Activated CD4-positive, alpha-beta T cell treated with anti-CD3 and anti-CD28 coated beads, Interleukin-2, Interleukin-6, amounts not matched to agents 100 ng/mL and 50 ng/mL, durations not matched to agents 16 hours and 8 hours (primary cell): ENCODE results near the gene THAP3.

Experiments used
- DNase-seq: peaks from one replicate; pipeline ENCODE4 v3.0.0-alpha.2; 2020

Gene THAP3, protein sequence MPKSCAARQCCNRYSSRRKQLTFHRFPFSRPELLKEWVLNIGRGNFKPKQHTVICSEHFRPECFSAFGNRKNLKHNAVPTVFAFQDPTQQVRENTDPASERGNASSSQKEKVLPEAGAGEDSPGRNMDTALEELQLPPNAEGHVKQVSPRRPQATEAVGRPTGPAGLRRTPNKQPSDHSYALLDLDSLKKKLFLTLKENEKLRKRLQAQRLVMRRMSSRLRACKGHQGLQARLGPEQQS

DNA sequence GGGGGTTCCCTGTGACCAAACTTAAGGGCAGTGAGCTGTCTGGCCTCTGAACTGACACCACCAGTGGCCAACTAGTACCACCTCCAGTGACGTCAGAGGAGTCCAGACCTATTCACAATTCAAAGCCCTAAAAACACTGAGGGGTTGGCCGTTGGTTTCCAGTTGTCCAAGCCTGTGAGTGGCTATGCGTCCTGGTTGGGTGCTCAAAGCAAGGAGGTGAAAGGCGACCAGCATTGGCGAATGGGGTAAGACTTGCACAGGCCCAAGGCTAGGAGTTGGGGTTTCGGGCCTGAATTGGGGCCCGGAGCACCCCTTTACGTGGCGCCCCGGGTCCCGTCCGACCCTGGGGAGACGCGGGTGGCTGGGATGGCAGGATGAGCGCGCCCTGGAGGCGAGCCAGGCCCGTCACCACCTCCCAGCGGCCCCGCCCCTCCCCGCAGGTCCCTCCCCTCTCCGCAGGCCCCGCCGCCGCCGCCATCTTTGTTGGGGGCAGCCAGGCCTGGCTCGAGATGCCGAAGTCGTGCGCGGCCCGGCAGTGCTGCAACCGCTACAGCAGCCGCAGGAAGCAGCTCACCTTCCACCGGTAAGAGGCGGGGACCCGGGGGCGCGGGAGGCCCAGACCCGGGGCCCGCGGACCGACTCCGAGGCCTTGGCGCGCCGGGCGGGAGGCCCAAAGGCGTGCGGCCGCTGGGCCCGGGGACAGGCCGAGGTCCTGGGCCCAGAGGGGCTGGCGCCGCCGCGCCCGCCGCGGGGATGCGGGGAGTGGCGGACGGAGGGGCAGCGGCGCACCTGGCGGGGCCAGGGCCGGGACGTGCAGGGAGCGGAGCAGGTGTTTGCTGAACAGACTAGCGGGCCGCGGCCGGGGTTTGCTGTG, at the start of gene THAP3:
TSS of gene THAP3 (plus strand) at position 159 of the 874 bp plus-strand sequence. CDS start at position 510, 351 bp downstream.
- peak; percentile 93 for DNase-seq

DNA sequence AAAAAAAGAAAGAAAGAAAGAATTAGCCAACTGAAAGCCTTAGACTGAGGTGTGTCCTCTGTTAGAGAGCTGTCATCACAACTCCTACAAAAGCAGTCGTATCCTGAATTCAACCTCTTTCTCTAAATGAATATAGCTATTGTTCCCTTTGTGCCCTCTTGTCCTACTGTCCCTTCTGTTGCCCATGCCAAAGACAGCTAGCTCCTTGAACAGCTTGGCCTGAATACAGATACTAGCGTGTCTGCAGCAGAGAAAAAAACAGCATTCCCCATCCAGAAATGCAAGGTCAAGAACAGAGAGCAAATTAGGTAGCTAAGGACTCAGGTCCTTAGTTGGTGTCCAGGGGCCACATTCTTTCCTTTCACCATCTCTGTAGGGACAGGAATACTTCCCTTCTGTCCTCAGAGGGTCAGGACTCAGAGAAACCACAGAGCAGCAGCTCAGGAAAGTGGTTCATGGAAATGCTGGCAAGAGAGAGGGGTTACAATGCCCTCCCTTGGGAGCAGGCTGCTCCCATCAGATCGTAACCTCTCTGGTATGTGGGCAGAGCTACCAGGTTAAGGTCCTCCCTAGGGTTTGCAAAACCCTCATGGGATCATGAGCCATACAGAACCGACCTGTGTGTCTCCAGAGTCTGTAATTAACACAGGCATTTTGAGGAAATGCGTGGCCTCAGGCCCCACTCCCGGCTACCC, 46.7 kb upstream of the THAP3 start:
- DNase-seq: no peak

DNA sequence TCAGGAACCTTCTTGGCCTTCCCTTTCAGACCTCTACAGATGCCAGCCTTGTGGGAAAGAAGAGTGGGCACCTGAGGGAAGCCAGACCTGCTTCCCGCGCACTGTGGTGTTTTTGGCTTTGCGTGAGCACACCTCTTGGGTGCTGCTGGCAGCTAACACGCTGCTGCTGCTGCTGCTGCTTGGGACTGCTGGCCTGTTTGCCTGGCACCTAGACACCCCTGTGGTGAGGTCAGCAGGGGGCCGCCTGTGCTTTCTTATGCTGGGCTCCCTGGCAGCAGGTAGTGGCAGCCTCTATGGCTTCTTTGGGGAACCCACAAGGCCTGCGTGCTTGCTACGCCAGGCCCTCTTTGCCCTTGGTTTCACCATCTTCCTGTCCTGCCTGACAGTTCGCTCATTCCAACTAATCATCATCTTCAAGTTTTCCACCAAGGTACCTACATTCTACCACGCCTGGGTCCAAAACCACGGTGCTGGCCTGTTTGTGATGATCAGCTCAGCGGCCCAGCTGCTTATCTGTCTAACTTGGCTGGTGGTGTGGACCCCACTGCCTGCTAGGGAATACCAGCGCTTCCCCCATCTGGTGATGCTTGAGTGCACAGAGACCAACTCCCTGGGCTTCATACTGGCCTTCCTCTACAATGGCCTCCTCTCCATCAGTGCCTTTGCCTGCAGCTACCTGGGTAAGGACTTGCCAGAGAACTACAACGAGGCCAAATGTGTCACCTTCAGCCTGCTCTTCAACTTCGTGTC, 45.9 kb upstream of the THAP3 start:
- DNase-seq: no peak

DNA sequence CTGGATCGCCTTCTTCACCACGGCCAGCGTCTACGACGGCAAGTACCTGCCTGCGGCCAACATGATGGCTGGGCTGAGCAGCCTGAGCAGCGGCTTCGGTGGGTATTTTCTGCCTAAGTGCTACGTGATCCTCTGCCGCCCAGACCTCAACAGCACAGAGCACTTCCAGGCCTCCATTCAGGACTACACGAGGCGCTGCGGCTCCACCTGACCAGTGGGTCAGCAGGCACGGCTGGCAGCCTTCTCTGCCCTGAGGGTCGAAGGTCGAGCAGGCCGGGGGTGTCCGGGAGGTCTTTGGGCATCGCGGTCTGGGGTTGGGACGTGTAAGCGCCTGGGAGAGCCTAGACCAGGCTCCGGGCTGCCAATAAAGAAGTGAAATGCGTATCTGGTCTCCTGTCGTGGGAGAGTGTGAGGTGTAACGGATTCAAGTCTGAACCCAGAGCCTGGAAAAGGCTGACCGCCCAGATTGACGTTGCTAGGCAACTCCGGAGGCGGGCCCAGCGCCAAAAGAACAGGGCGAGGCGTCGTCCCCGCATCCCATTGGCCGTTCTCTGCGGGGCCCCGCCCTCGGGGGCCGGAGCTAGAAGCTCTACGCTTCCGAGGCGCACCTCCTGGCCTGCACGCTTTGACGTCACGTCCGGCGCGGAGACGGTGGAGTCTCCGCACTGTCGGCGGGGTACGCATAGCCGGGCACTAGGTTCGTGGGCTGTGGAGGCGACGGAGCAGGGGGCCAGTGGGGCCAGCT, 45.1 kb upstream of the THAP3 start, which contains the start of gene ZBTB48:
TSS of gene ZBTB48 (plus strand) at position 621 of the 745 bp plus-strand sequence. CDS start 616 bp downstream, outside the sequence.
- DNase-seq: peak; percentile 99

DNA sequence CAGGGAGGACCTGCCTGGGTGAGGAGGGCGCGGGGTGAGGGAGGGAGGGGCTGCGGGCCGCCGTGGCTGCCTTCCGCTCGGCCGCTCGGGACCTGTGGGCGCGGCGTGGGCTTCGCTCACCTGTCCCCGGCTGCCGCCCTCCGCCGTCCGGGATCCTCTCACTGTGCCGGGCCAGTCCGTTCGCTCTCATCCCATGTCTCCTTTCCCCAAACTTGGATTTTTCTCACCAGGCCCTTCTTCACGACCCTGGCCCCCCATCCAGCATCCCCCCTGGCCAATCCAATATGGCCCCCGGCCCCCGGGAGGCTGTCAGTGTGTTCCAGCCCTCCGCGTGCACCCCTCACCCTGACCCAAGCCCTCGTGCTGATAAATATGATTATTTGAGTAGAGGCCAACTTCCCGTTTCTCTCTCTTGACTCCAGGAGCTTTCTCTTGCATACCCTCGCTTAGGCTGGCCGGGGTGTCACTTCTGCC, 44.5 kb upstream of the THAP3 start:
- DNase-seq: no peak

DNA sequence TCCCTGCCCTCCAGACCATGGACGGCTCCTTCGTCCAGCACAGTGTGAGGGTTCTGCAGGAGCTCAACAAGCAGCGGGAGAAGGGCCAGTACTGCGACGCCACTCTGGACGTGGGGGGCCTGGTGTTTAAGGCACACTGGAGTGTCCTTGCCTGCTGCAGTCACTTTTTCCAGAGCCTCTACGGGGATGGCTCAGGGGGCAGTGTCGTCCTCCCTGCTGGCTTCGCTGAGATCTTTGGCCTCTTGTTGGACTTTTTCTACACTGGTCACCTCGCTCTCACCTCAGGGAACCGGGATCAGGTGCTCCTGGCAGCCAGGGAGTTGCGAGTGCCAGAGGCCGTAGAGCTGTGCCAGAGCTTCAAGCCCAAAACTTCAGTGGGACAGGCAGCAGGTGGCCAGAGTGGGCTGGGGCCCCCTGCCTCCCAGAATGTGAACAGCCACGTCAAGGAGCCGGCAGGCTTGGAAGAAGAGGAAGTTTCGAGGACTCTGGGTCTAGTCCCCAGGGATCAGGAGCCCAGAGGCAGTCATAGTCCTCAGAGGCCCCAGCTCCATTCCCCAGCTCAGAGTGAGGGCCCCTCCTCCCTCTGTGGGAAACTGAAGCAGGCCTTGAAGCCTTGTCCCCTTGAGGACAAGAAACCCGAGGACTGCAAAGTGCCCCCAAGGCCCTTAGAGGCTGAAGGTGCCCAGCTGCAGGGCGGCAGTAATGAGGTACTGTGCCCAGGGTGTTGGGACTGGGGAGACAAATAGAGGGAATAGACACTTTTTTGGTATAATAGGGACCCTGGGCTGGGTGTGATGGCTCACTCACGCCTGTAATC, 43.9 kb upstream of the THAP3 start:
- DNase-seq: no peak

DNA sequence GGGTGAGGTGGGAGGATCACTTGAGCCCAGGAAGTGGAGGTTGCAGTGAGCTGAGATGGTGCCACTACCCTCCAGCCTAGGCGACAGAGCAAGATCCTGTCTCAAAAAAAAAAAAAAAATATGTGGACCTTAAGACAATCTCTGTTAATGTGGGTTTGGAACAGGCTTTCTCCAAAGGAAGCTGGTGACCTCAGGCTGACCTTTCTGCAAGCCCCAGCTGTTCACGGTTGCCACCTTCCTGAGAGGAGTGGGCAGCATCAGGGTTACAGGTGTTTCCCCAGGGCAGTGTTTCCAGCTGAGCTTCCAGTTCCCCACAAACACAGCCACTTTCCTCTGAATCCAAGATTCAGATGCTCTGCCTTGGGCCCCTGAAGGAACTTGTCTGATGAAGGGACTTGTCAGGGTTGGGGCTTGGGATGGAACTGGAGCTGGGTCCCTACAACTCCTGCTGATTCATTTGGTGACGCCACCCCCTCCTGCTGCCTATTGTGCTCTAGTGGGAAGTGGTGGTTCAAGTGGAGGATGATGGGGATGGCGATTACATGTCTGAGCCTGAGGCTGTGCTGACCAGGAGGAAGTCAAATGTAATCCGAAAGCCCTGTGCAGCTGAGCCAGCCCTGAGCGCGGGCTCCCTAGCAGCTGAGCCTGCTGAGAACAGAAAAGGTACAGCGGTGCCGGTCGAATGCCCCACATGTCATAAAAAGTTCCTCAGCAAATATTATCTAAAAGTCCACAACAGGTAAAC, 42.9 kb upstream of the THAP3 start:
- DNase-seq: no peak

DNA sequence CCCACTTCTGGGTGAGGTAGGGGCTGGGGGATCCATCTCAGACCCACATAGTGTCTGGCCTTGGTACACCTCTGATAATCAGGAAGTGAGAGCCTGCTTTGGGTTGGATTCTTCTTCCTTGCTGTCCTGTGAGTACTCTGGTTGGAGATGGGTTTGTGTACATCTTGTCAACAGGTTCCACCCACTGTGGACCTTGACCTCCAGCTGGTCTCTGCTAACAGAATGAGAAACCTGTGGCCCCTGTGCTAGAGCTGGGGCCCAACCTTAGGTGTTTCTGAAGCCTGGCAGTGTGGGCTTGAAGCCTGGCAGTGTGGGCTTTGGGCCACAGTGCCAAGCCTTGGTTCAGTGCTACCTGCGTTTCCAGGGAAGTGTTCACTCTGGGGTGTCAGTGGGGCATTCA, 42.3 kb upstream of the THAP3 start:
- DNase-seq: no peak

DNA sequence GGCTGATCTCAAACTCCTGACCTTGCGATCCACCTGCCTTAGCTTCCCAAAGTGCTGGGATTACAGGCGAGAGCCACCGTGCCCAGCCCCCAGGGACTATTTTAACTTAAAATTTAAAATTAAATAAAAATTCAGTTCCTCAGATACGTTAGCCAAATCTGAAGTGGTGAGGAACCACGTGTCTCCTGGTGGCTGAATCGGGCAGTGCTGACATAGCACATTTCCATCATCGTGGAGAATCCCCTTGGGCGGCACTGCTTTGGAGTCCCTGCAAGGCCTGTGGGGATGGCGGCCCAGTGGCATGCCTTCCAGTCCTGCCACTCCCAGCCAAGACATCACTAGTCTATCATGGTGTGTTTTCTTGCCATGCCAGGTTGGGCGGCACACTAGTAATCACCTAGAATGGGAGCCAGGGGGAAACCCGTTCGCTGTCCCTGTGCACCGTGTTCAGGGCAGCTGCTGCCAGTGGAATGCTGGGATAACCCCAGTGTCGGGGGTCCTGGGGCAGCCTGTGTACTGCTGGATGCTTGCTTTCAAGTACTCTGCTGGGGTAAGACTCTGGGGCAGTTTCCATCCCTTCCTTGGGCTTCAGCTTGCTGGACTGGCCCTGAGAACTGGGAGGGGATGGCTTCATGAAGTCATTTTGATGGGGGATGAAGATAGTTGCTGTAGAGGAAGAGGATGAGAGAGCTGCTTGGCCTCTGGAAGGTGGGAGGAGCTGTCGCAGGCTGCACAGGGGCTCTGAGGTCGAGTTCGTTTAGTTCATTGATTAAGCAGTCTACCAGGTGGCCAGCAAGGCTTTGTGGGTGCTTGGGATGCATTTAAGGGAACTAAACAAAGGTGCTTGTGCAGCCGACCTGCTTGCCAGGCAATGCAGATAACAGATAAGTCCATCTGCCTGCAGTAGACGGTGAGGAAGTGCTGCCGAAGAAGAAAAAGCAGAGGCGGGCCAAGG, 40.3 kb upstream of the THAP3 start:
- no peak for DNase-seq

DNA sequence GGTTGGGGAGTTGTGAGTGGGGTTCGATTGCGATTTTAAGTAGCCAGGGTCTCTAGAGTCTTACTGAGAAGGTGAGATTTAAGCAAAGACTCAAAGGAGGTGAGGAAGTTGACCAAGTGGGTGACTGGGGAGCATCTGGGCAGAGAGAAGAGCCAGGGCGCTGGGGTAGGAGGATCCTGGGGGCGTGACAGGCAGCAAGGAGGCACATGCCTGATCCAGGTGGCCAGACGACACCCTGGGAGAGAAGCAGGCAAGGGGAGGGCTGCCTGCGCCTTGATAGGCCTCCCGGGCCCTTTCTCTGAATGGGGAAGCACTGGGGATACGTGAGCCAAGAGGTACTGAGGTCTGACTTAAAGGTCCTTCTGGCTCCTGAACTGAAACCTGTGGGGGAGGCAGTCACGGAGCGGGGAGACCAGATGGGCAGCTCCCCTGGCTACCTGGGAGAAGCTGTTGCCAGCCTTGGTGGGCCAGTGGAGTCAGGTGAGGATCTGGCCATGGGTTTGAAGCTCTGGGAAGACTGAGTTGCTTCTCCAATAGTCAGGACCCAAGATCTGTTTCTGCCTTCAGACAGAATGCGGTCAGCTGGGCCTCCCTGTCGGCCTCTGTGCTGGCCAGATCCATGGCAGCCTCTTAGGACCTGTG, 39.5 kb upstream of the THAP3 start:
- no peak for DNase-seq

DNA sequence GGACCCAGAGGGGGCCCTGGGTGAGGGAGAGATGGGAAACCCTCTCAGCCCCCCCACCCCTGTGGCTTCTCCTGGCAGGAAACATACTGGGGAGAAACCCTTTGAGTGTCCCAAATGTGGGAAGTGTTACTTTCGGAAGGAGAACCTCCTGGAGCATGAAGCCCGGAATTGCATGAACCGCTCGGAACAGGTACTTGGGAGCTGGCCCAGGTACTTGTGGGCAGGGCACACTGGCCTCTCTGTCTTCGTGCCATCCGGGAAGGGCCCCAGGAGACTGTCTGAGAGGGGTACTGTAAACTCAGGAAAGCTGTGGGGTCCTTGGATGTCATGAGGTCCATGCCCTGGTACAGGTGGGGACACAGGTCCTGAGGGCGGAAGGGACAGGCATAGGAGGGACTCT, 38.8 kb upstream of the THAP3 start:
- no peak for DNase-seq

DNA sequence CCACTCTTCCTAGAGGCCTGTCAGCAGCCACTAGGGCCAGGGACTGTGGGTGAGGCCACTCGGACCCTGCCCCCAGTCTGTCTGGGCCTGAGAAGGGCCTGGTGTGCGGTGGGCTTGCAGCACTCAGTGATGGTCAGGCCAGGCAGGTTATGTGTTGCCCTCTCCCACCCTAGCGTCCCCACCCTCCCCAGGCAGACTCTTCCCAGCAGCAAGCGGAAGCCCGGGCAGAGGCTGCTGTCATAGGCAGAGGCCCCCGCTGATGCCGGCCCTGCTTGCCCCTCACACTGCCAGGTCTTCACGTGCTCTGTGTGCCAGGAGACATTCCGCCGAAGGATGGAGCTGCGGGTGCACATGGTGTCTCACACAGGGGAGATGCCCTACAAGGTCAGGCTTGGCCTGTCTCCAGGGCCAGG, 38.3 kb upstream of the THAP3 start:
- DNase-seq: no peak

DNA sequence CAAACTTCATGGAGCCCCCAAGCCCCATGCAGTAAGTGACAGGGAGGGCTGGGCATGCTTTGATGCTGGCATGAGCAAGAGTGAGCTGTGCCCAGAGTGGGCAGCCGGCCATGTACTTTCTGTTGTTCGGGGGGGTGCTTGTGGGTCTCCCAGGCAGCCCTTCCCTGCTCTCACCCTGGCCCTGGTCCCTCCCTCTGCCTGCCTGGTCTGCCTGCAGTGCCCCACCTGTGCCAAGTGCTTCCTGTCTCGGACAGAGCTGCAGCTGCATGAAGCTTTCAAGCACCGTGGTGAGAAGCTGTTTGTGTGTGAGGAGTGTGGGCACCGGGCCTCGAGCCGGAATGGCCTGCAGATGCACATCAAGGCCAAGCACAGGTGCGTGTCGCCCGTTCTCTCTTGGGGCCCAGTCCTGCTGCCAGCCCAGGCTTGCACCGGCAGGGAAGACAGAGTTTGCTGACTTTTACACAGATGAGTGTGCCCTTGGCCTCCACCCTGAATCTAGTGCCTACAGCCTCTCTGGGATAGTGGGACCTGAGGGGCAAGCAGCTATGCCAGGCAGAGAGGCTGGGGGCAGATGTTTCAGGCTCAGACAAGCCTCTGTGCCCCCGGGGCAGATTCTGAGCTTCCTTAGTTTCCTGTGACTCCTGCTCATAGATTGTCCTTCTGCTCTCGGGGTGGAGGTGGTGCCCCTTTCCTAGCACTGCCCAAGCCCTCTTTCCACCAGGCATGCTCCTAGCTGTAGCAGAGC, 37.2 kb upstream of the THAP3 start:
- DNase-seq: no peak

DNA sequence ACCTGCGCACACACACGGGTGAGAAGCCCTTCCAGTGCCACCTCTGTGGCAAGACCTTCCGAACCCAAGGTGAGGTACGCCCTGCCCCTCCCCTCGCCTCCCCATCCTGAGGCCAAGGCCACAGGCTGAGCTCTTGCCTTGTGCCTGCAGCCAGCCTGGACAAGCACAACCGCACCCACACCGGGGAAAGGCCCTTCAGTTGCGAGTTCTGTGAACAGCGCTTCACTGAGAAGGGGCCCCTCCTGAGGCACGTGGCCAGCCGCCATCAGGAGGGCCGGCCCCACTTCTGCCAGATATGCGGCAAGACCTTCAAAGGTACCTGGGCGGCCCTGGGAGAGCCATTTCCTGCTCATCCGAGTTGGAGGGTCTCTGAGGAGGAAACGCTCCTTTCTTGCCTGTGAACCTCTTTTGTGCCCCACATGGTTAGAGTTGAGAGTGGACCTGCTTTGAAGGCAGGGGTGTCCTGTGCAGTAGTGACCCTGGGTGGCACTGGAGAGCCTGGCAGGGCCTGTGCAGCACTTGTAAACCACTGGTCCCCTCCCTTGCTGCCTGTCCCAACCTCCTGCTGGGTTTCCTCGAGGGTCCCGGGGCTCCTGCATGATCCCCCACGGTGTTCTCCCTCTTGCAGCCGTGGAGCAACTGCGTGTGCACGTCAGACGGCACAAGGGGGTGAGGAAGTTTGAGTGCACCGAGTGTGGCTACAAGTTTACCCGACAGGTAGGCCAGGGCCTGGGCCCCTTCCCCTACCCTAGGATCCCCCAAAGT, 36.4 kb upstream of the THAP3 start:
- DNase-seq: no peak

DNA sequence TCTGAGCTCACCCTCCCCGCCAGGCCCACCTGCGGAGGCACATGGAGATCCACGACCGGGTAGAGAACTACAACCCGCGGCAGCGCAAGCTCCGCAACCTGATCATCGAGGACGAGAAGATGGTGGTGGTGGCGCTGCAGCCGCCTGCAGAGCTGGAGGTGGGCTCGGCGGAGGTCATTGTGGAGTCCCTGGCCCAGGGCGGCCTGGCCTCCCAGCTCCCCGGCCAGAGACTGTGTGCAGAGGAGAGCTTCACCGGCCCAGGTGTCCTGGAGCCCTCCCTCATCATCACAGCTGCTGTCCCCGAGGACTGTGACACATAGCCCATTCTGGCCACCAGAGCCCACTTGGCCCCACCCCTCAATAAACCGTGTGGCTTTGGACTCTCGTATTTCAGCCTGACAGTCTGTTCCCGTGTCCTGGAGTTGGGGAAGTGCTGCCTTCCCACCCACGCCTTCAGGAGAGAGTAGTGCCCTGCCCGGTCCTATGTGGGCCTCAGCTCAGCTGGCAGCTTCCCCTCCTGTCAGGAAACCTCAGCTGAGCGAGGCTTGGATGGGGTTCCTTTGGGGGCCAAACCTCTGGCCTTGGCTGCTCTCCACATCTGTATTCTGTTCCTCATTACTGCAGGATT, 35.7 kb upstream of the THAP3 start:
- no peak for DNase-seq

DNA sequence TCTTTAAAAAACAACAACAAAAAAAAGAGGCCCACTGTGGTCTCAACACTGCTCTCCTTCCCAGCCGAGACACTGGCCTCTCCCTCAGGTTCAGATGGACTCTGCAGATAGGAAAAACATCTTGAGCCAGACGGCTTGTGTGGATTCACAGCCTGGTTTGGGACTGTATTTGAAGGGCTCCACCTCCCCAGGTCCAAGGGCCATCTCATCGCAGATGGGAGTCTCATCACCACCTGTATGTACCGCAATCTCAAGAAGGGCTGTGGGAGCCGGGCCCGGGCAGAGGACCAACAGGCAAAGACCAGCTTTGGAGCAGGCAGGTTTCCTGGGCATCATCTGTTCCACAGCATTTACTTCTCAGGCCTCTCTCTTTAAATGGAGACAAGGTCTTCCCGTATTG, 34.6 kb upstream of the THAP3 start:
- no peak for DNase-seq

DNA sequence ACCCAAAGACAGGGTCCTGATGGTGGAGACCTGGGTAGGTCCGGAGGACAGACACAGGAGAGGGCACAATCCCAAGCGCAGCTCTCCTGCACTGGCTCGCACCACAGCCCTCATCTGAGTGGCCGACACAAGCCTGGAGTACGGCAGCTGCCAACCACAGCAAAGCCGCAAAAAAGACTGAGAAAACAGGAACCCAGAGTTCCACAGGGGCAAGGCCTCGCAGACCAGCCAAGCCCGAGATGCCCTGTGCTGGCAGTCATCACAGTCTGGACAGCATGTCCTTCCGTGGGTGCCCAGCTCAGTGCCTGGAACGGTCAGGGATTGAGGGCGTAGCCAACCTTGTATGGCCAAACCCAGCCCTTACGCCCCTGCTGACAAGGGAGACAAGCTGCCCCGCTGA, 33.4 kb upstream of the THAP3 start:
- no peak for DNase-seq
